ENCODE results near the gene NELL2. TPM values are rescaled to one million over a fixed set of nuclear protein-coding genes. Genes with fewer than 3 reads are reported as not detected.

NELL2 gene
- total and polyA plus RNA-seq, 10 of the 15 experiments (the other 5 are each of a cell fraction or from before 2014, with no cell fraction given) = 0.27 to 2.3 (median 0.76) TPM

GRCh38 chr12:44846826-44847225, 29.3 kb downstream of the NELL2 start (continued):
- TF ChIP-seq CBX3 (IDR thresholded peaks at IDR 0.05; ENCODE audit: borderline replicate concordance, low read depth) (no peak), NFYA (IDR thresholded peaks at IDR 0.05; ENCODE audit: borderline replicate concordance, low read depth, low read length) (no peak), ZNF207 (IDR thresholded peaks at IDR 0.05; ENCODE audit: borderline replicate concordance) (no peak), NKRF (conservative IDR thresholded peaks at IDR 0.05) (no peak), STAT1 (conservative IDR thresholded peaks at IDR 0.05) (no peak), NFXL1 (IDR thresholded peaks at IDR 0.05; ENCODE audit: borderline replicate concordance) (no peak), LARP7 (IDR thresholded peaks at IDR 0.05) (no peak), MAX (IDR thresholded peaks at IDR 0.05; ENCODE audit: low read depth, low read length) (no peak), PBX3 (IDR thresholded peaks at IDR 0.05; ENCODE audit: insufficient replicate concordance, low read depth, low read length) (no peak)
- TF ChIP-seq, protein P1, sequence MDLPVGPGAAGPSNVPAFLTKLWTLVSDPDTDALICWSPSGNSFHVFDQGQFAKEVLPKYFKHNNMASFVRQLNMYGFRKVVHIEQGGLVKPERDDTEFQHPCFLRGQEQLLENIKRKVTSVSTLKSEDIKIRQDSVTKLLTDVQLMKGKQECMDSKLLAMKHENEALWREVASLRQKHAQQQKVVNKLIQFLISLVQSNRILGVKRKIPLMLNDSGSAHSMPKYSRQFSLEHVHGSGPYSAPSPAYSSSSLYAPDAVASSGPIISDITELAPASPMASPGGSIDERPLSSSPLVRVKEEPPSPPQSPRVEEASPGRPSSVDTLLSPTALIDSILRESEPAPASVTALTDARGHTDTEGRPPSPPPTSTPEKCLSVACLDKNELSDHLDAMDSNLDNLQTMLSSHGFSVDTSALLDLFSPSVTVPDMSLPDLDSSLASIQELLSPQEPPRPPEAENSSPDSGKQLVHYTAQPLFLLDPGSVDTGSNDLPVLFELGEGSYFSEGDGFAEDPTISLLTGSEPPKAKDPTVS (IDR thresholded peaks at IDR 0.05; ENCODE audit: low read depth, low read length) = no peak
